Stimulated activated CD4-positive, alpha-beta T cell treated with anti-CD3 and anti-CD28 coated beads, TNF-alpha, amount 100 ng/mL, for 1 hour (primary cell): ENCODE data around the gene RRM2.
"Not testable (repeated sequence)": the region's sequence is repeated elsewhere in the genome, so short reads cannot be mapped to it uniquely, and the experiment has no call there.

Experiments used
- DNase-seq, 3 donors: peaks; one replicate each; pipeline ENCODE4 v3.0.0-alpha.2; 2020; ENCODE audit warnings: low read depth in 3 of 3, low spot score in 1 of 3

The RRM2 gene

DNA sequence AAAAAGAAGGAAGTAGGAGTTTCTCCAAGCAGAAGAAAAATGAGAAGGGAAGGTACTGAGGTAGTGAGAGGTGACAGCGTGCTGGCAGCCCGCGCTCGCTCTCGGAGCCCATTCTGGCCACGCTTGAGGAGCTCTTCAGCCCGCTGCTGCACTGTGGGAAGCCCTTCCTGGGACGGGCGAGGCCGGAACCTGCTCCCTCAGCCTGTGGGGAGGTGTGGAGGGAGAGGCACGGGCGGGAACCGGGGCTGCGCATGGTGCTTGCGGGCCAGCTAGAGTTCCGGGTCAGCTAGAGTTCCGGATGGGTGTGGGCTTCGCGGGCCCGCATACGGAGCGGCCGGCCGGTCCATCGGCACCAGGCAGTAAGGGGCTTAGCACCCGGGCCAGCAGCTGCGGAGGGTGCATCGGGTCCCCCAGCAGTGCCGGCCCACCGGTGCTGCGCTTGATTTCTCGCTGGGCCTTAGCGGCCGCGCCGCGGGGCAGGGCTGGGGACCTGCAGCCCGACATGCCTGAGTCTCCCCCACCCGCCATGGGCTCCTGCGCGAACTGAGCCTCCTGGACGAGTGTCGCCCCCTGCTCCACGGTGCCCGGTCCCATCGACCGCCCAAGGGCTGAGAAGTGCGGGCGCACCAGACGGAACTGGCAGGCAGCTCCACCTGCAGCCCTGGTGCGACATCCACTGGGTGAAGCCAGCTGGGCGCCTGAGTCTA, 31.2 kb upstream of the RRM2 start:
- no peak for DNase-seq

DNA sequence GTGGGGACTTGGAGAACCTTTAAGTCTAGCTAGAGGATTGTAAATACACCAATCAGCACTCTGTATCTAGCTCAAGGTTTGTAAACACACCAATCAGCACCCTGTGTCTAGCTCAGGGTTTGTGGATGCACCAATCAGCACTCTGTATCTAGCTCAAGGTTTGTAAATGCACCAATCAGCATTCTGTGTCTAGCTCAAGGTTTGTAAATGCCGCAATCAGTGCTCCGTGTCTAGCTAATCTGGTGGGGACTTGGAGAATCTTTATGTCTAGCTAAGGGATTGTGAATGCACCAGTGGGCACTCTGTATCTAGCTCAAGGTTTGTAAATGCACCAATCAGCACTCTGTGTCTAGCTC, 30.7 kb upstream of the RRM2 start:
- not testable (repeated sequence) for DNase-seq

DNA sequence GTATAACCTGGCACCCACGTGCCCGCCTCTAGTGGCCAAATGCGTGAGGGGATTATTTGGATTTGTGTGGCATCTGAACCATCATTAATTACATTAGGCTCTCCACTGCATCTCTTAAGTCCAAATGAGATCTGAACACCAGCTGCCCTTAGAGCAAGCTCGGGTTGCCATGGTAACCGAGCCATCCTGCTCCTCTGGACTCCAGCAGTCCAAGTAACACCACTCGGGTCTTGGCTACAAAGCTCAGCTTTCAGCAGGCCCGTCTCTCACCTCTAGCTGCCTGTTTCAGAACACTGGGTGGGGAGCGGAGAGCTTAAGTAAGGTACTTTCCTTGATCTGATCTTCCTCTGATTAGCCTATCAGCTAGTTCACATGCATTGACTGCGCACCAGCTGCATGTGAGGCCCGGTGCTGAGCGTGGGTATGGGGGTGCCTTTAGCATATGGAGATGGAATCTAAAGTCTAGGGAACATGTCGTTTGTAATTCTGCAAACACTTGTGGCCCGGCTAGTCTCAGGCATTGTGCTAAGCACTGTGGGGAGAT, 28.2 kb upstream of the RRM2 start:
- DNase-seq: no peak

- DNase-seq: no peak
Observed at GRCh38 chr2:10095175-10095574, 27.4 kb upstream of the RRM2 start.

- no peak for DNase-seq
Observed at GRCh38 chr2:10096641-10097040, 25.9 kb upstream of the RRM2 start.

DNA sequence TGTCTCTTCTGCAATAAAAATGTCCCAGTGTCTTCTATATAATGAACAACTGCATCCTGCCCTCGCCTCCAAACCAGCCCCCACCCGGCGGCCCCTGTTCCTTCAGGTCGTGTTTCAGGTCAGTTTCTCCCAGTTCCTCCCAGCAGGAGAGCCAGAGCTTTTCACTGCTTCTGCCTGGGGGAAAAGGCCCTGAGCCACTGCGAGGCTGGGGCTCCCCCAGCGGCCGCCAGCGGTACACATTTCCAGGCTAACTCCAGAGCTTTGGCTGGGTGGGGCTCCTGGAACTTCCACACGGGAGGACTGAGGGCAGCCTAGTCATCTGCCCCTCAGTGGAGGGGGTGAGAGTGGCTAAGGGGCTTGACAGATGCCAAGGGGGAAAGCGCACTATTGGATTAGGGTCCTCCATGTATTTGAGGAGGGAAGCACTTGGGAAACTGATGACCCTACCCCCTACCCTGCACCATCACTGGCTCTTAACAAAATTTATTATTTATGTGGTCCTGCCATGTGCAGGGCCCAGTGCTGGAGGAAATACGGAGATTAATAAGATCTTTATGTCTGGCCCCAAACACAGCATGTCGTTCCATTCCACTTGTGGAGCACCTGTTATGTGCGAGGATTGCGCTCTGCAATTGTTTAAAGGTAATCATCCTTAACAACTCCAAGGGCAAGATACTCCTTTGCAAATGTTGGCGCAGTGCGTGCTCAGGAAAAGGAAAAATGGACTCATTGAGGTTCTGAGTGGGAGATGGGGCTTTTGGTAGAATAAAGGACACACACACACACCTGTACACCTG, 25.0 kb upstream of the RRM2 start:
- no peak for DNase-seq

DNA sequence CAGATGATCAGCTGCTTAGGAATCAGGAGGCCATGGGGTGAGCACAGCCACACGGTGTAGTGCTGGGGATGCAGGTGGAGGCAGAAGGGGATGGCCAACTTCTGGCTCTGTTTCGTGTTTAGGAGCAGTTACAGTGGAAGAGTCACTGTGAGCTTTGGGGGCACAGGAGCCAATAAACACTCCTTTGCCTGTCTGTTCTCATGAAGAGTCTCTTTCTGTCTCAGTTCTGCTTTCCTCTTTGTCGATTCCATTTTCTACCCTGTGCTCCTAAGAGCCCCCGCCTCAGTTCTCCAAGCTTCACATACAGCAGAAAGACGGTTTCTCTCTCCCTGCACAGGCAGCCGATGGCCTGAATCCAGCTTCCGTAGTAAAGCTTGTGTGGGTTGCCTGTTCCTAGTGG, 21.0 kb upstream of the RRM2 start:
- DNase-seq: no peak

GRCh38 chr2:10103179-10103578, 19.4 kb upstream of the RRM2 start:
- DNase-seq: no peak

DNA sequence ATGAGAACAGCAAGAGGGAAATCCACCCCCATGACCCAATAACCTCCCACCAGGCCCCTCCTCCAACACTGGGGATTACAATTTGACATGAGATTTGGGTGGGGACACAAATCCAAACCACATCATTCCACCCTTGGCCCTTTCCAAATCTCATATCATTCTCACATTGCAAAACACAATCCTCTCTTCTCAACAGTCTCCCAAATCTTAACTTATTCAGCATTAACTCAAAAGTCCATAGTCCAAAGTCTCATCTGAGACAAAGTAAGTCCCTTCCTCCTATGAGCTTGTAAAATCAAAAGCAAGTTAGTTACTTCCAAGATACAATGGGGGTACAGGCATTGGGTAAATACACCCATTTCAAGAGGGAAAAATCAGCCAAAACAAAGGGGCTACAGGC, 17.6 kb upstream of the RRM2 start:
- not testable (repeated sequence) for DNase-seq

- no peak for DNase-seq
Observed at GRCh38 chr2:10109311-10109710, 13.2 kb upstream of the RRM2 start.

DNA sequence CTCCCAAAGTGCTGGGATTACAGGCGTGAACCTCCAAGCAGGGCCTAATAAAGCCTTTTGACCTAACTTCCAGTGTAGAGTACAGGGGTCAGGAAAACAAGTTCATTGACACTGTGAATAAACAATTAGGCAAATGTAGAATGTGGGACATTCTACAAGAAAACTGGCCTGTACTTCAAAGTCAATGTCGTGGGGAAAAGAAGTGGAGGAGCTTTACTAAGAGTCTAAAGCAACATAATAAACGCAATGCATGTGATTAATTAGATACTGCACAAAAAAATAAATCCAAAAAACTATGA, 3.6 kb upstream of the RRM2 start:
- DNase-seq: no peak

- no peak for DNase-seq
Observed at GRCh38 chr2:10119601-10120157, 2.9 kb upstream of the RRM2 start.

DNA sequence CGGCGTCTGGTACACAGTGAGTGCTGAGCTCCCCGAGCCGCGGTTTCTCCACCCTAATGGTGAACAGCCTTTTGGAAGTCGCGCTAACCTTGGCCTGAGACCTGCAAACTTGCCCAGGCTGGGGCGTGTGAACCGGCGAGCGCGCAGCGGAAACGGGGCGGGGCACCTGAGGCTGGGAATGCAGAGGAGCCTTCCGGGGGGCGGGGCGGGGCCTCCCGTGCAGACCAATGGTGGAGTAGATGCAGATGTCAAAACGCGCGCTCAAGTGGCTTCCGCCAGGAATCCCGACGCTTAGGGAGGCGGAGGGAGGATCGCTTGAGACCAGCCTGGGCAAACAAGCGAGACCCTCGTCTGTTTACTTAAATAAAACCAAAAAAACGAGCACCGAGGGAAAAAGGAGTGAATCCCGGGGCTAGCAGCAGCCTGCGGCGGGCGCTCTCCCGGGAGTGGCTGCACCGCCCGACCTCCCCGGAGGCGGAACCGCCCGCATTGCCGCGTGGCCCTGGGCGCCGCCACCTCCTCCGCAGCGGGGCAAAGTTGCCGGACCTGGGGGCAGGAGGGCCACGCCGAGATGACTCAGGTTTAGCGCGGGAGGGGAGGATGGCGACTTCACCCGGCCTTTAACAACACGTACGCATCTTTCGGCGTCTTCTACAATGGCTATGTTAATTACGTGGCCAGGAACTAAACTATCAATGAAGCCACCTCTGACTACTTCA, 2.2 kb upstream of the RRM2 start:
- DNase-seq: peak; percentile 65 to 92 (median 77)

DNA sequence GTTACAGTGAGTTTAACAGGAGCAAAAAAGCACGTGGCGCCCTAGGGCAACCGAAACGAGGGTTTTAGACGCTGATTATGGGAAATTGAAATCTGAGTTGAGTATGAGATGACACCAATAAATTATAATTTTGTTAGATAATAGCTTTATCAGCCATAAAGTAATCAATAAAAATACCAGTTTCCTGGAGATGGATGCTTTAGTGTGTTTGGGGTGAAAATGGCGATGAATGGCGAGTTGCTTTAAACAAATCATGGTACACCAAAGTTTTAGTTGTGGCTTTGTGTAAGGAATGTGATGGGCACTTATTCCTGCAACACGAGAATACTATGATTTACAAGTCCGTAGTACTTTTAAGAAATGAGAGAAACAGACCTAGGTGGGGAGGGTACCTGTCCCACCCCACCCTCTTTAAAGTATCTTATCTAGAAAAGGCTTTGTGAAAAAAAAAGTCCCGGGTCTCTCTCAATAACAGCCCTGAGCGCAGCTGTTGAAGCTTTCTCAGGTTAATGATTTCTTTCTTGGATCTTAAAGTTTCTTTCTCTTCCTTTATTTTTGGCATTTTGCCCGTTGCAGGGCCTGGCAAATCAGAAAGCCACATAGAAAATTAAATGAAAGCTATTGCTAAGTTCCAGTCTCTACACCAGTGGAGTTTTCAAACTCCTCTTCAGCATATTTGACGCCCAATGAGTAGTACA, 1.5 kb upstream of the RRM2 start:
- DNase-seq: no peak

DNA sequence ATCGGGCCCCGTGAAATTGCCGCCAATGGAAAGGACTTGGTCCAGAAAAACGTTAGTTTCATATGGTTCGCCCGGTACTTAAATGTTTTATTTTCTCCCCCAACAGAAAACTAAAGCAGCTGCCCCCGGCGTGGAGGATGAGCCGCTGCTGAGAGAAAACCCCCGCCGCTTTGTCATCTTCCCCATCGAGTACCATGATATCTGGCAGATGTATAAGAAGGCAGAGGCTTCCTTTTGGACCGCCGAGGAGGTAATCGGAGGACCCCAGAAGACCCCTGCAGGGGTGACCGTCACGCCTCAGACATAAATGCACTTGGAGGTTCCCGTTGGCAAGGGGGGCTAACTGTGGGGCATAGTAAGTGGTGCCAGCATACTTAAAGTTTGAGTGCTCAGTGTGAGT, 742 bp downstream of the RRM2 start:
- no peak for DNase-seq

DNA sequence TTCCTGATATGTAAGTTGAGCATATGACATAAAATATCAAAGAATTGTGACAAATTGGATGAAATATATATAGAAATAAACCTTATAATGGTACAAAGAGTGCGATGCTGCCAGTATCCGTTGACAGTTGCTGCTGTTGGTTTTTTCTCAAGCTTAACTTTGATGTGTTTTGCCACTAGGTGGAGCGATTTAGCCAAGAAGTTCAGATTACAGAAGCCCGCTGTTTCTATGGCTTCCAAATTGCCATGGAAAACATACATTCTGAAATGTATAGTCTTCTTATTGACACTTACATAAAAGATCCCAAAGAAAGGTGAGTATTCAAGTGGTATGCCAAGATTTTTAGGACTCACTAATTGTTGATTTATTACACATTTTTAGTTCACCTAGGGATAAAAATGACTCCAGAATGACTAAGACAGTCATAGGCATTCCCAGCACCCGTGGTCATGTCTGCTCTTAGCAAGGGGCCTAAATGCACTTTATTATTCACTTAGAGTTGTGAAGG, 2.1 kb downstream of the RRM2 start:
- peak in 1 of 3 donors; percentile 18 for DNase-seq

DNA sequence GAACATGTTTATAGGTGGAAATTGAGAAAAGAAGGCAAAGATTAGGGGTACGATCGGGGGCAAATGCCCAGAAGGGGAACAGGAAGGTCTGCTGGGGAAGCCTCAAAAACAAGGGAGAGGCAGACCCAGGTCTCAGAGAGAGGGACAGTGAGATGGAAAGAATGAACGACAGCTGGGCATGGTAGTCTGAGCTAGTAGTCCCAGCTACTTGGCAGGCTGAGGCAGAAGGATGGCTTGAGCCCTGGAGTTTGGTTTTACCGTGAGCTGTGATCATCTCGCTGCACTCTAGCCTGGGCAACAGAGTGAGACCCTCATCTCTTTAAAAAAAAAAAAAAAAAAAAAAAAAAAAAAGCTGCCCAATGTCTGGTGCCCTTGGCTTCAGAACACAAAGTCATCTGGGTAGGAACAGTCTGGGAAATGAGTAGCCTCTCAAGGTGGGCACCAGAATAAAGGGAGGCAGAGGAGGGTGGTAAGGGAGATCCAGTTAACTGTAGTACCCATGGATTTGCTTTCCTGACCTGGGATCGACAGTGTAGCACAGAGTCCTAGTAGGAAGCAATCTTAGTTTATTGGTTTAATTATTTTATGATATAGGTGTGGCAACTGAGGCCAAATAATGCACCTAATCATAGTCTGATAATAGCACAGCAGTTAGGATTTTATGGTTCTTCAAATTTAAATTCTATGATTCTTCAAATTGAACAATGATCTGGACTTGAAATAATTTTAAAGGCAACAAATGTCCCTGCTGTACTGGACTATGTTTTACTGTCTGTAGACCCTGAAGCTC, 3.5 kb downstream of the RRM2 start:
- DNase-seq: no peak

DNA sequence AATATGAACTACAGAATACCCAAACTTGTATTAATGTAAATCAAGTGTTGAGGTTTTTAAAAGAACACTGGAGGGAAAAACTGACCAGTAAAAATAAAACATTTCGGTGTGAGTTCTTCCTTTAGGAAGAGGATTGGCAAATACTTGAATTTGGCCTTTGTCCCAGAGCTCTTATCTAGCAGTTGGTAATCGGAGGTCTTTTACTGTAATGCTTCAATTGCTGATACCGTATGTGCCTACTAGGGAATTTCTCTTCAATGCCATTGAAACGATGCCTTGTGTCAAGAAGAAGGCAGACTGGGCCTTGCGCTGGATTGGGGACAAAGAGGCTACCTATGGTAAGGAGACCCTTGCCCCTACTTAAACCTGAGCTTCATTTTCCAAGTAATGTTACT, 4.1 kb downstream of the RRM2 start:
- no peak for DNase-seq

- no peak for DNase-seq
Observed at GRCh38 chr2:10128420-10128819, 5.9 kb downstream of the RRM2 start.

- no peak for DNase-seq
Observed at GRCh38 chr2:10129490-10129889, 7.0 kb downstream of the RRM2 start.
